AG04449 (cell line): ENCODE data around the gene ALDH1A3.

Experiments
- CTCF ChIA-PET: fragments of 350-600 bp; formaldehyde crosslinking; extraction: SDS; loops from one replicate; lab custom pipeline; 2021; ENCODE audit warnings: antibody characterized with exemption; lab: Yijun Ruan, JAX
- POLR2A ChIA-PET: fragments of 400-600, 350-600 bp; formaldehyde crosslinking; extraction: SDS; loops from one replicate; lab custom pipeline; 2020; ENCODE audit warnings: antibody characterized with exemption, inconsistent platforms; lab: Yijun Ruan, JAX
- DNase-seq: peaks from one replicate; pipeline ENCODE4 v3.0.0-alpha.2; 2010; ENCODE audit warnings: low read depth, low spot score
- H3K4me3 ChIP-seq: 2 replicates; pipeline ENCODE4 v1.5.1; 2011; ENCODE audit warnings: low read depth, mild to moderate bottlenecking, control low read depth, low read length
- TF ChIP-seq, protein P1 (sequence below): IDR thresholded peaks from one replicate; pipeline ENCODE4 v1.5.1; 2011; ENCODE audit warnings: mild to moderate bottlenecking, moderate library complexity, low read length, control low read depth, inconsistent platforms; ENCODE audit not compliant: insufficient read depth; ENCODE audit errors: missing control alignments

Gene ALDH1A3

DNA sequence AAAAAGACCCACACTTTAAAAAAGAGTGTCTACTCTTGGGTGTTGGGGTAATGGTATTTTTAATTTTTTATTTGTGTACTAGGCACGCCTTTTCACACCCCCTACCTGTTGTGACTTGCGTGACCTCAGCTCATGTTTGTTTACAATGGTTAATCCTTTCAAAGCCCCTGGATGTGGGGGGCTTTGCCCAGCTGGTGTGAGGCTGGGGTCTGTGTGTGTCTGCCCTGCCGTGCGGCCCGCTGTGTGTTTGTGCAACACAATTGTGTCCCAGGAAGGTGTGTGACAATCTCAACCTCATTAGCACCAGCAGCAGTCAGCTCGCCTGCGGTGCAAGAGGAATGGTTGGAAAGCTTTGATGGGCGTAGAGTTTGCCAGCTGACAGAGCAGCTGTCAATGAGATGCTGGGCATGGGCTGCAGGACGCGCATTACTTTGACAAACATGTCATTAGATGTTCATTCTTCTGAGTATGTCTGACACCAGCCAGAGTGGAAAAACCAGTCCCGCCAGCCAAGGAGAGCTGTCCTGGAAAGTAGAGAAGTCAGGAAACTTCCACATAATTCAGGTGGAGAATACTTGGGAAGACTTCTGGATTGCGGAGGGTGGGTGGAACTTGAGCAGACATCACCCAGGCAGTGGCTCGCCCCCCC, 49.1 kb downstream of the ALDH1A3 start:
- DNase-seq = no peak
- CTCF ChIA-PET = interaction anchor here (0.9 to 6.1 kb wide), 4 partner anchors 10 to 79 kb away, joined by 3 to 76 read pairs (median 27); partner anchors contain the start of gene LRRK1
- H3K4me3 ChIP-seq = no peak overlapping the region
- POLR2A ChIA-PET = no interaction called here
- TF ChIP-seq, protein P1, sequence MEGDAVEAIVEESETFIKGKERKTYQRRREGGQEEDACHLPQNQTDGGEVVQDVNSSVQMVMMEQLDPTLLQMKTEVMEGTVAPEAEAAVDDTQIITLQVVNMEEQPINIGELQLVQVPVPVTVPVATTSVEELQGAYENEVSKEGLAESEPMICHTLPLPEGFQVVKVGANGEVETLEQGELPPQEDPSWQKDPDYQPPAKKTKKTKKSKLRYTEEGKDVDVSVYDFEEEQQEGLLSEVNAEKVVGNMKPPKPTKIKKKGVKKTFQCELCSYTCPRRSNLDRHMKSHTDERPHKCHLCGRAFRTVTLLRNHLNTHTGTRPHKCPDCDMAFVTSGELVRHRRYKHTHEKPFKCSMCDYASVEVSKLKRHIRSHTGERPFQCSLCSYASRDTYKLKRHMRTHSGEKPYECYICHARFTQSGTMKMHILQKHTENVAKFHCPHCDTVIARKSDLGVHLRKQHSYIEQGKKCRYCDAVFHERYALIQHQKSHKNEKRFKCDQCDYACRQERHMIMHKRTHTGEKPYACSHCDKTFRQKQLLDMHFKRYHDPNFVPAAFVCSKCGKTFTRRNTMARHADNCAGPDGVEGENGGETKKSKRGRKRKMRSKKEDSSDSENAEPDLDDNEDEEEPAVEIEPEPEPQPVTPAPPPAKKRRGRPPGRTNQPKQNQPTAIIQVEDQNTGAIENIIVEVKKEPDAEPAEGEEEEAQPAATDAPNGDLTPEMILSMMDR = no peak

DNA sequence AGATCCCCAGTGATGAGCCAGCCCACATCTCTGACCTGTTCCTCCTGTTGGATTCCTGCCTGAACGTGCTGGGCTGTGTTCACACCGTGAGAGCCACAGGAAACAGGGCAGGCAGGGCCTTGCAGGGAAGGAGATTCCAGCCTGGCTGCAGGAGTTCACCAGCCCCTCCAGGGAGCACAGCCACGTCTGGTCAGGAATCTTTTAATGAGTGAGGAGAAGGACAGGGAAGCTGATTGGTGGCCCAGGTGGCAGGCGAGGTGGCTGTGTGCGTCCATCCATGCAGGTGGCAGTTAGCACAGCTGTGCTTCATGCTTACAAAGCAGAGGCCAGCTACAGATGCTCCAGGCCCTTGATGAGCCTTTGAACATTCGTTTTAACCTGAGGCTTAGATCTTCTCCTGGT, 50.0 kb downstream of the ALDH1A3 start:
- DNase-seq = no peak
- TF ChIP-seq, protein P1 = no peak
- ChIA-PET CTCF (interaction anchor here (1.6 to 6.1 kb wide), 3 partner anchors 11 to 78 kb away, joined by 3 to 76 read pairs (median 51); partner anchors contain the start of gene LRRK1), POLR2A (no interaction called here)
- H3K4me3 ChIP-seq = no peak overlapping the region

DNA sequence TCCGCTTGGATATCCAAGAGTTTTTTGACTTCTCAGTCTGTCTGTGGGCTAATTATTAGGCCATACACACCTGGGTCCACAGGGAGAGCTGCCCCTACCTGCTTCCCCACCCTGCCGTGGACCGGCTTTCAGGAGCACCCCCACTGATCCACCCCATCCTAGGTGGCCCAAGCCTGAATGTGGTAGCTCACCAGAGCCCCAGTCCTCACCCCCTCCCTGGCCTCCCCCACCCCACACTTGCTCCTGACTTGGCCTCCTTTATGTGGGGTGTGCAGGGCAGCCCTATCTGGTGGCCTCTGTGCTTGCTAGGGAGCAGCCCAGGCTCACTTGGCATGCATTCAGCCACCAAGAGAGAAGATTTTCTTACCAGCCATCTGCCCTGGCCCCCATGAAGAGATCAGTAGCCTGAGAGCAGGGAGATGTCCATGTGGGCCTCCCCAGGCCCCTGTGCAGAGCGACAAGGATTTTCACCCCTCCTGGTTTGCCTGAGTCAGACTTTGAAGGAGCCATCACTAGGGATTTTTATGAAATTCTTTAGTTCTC, 50.7 kb downstream of the ALDH1A3 start:
- ChIA-PET POLR2A (no interaction called here), CTCF (interaction anchor here (1.6 to 6.1 kb wide), 3 partner anchors 12 to 77 kb away, joined by 3 to 76 read pairs (median 51); partner anchors contain the start of gene LRRK1)
- DNase-seq = no peak
- TF ChIP-seq, protein P1 = no peak
- no peak overlapping the region for H3K4me3 ChIP-seq

DNA sequence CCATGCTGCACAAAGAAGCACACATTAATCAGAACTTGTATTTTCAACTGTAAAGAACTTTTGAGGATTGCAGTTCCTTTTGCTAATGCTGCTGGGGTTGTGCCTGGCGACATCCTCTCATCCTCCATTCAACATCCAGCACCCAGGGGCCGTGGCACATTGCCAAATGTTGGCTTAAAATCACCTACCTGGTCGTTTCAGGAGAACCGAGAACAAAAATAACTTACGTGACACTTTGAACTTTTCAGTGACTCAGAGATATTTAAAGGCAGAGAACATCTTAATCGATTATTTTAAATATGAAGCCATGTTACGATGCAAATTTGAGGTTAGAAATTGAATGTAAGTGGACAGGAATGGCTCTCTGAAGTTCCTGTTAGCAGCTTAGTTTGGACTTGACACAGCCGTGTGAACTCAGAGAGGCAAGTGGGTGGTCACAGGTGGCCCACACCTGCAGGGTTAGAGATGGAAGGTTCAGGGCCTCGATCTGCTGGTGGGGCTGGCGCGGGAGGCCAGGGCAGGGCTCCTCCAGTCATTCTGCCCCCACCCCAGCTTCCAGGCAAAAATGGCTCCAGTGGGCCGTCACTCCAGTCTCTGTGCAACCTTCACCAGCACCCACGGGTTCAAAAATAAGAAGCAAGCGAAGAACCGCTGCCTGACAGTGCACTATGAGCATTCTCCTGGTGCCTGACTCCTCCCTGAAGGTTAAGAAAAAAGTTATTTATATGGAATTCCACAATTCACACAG, 51.7 kb downstream of the ALDH1A3 start:
- ChIA-PET CTCF (interaction anchor here (5.5 to 6.1 kb wide), 2 partner anchors 13 to 76 kb away, joined by 51 to 76 read pairs; partner anchors contain the start of gene LRRK1), POLR2A (no interaction called here)
- no peak overlapping the region for H3K4me3 ChIP-seq
- TF ChIP-seq, protein P1 = no peak
- no peak for DNase-seq

DNA sequence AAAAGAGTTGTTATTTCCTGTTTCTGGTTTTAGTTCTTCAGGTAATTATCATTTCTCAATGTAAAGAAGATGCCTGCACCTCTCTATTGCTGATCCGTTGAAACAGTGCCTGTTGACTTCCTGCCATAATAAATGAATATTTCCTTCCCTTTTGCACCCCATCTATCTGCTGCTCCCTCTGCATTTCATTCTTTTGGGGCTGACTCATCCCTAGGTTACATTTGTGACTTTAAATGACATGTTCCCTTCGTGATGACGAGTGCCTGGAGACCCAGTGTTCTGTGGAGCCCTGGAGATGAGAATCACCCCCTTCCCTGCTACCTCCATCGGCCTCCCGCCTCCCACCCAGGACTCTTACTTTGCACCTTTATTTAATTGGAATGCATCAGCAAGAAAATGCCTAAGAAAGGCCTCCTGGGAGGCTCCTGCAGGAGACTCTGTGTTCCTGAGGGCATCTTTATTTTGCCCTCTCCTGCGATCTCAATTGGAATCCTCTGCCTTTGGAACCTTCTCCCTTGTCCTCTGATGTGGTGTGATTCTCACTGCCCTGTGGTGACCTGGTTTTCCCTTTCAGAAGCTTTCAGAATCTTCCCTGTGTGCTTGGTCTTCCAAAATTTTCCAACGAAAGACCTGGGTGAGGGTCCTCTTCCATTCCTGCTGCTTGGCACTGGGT, 53.2 kb downstream of the ALDH1A3 start:
- ChIA-PET POLR2A (no interaction called here), CTCF (interaction anchor here (1.3 to 1.8 kb wide), 3 partner anchors 13 to 76 kb away, joined by 3 to 8 read pairs (median 6); partner anchors contain the start of gene LRRK1)
- DNase-seq = no peak
- H3K4me3 ChIP-seq = no peak overlapping the region
- TF ChIP-seq, protein P1 = no peak
